GM23338 (cell line): ENCODE results near the gene KLHL40. TPM values are rescaled to one million over a fixed set of nuclear protein-coding genes. Genes with fewer than 3 reads are reported as not detected.

Experiments used
- ATAC-seq: fragments of 200-7000 bp; cut with Tn5 transposase; 3 replicates; pipeline ENCODE4 v1.9.1; 2020
- DNase-seq: peaks from one replicate; pipeline ENCODE4 v3.0.0-alpha.2; 2015; ENCODE audit warnings: low spot score
- H2AFZ ChIP-seq: fragments of 200-600 bp; sonication (generic); 2 replicates; pipeline ENCODE4 v1.8.0; 2016; ENCODE audit warnings: antibody characterized with exemption, mild to moderate bottlenecking, moderate library complexity
- H3F3A ChIP-seq: fragments of 200-600 bp; sonication (generic); replicated peaks from 2 replicates; pipeline ENCODE4 v1.8.0; 2017; ENCODE audit warnings: antibody characterized with exemption, mixed run types, low read depth
- H3K27ac ChIP-seq: fragments of 200-600 bp; sonication (generic); 2 replicates; pipeline ENCODE4 v1.6.1; 2016; ENCODE audit warnings: low read depth
- H3K27me3 ChIP-seq: fragments of 200-600 bp; sonication (generic); 2 replicates; pipeline ENCODE4 v1.8.0; 2016; ENCODE audit warnings: mild to moderate bottlenecking, mixed run types, moderate library complexity; ENCODE audit not compliant: insufficient read depth
- H3K36me3 ChIP-seq: fragments of 200-600 bp; sonication (generic); 2 replicates; pipeline ENCODE4 v1.8.0; 2016; ENCODE audit warnings: mild to moderate bottlenecking; ENCODE audit not compliant: insufficient read depth
- H3K4me1 ChIP-seq: fragments of 200-600 bp; sonication (generic); 2 replicates; pipeline ENCODE4 v1.8.0; 2016; ENCODE audit warnings: mild to moderate bottlenecking, moderate library complexity; ENCODE audit not compliant: insufficient read depth
- H3K4me2 ChIP-seq: fragments of 200-600 bp; sonication (generic); 2 replicates; pipeline ENCODE4 v1.7.1; 2017; ENCODE audit warnings: mixed run types
- H3K4me3 ChIP-seq: fragments of 200-600 bp; sonication (generic); 2 replicates; pipeline ENCODE4 v1.6.1; 2016; ENCODE audit warnings: mixed run types
- H3K79me2 ChIP-seq: fragments of 200-600 bp; sonication (generic); replicated peaks from 2 replicates; pipeline ENCODE4 v1.8.0; 2017; ENCODE audit warnings: mild to moderate bottlenecking; ENCODE audit not compliant: insufficient read depth
- H3K9me2 ChIP-seq: fragments of 200-600 bp; sonication (generic); 2 replicates; pipeline ENCODE4 v1.8.0; 2017; ENCODE audit not compliant: insufficient read depth
- H4K20me1 ChIP-seq: fragments of 200-600 bp; sonication (generic); replicated peaks from 2 replicates; pipeline ENCODE4 v1.8.0; 2017; ENCODE audit warnings: mild to moderate bottlenecking; ENCODE audit not compliant: insufficient read depth
- H3K27ac Mint-ChIP-seq: 2 replicates; pipeline ENCODE4 v1.8.0; 2020; ENCODE audit warnings: inconsistent platforms, mild to moderate bottlenecking, moderate library complexity, mixed read lengths
- H3K27me3 Mint-ChIP-seq: 3 replicates; pipeline ENCODE4 v1.8.0; 2022; ENCODE audit warnings: low read depth, mild to moderate bottlenecking, moderate library complexity, mixed read lengths, inconsistent platforms; ENCODE audit not compliant: insufficient read depth, poor library complexity
- H3K36me3 Mint-ChIP-seq: 3 replicates; pipeline ENCODE4 v1.8.0; 2021; ENCODE audit warnings: low read depth, mild to moderate bottlenecking, inconsistent platforms, moderate library complexity, mixed read lengths
- H3K4me1 Mint-ChIP-seq: 3 replicates; pipeline ENCODE4 v1.8.0; 2020; ENCODE audit warnings: mild to moderate bottlenecking, inconsistent platforms, mixed read lengths
- H3K4me3 Mint-ChIP-seq: 3 replicates; pipeline ENCODE4 v1.8.0; 2021; ENCODE audit warnings: moderate library complexity, mild to moderate bottlenecking, inconsistent platforms, mixed read lengths
- H3K9me3 Mint-ChIP-seq: 3 replicates; pipeline ENCODE4 v1.8.0; 2020; ENCODE audit warnings: moderate library complexity, mild to moderate bottlenecking, inconsistent platforms, mixed read lengths
- CREB1 ChIP-seq: fragments of 250-450 bp; sonication (Bioruptor Pico); IDR thresholded peaks from 2 replicates; pipeline ENCODE4 v1.5.0; 2020; ENCODE audit warnings: low read depth, mild to moderate bottlenecking, moderate library complexity
- POLR2AphosphoS5 ChIP-seq: IDR thresholded peaks from 2 replicates; pipeline ENCODE4 v1.6.1; 2016; ENCODE audit warnings: antibody characterized with exemption, low read depth
- ZNF114 ChIP-seq: fragments of 250-450 bp; sonication (Bioruptor Pico); IDR thresholded peaks from 2 replicates; pipeline ENCODE4 v1.5.0; 2020; ENCODE audit warnings: mild to moderate bottlenecking, moderate library complexity
- ZNF331 ChIP-seq: fragments of 250-450 bp; sonication (Bioruptor Pico); IDR thresholded peaks from 2 replicates; pipeline ENCODE4 v1.5.0; 2020; ENCODE audit warnings: low read depth, mild to moderate bottlenecking, moderate library complexity
- polyA plus RNA-seq: library from polyadenylated mRNA; unstranded; fragments of >200 nt; fragmentation: Nextera tagmentation; extraction: Ambion mirVana; gene quantifications from 2 replicates; pipeline ENCODE4 v1.2.1, GENCODE V29; 2016
- total RNA-seq: library from RNA; depleted of rRNA; stranded (reverse); fragments of >200 nt; shearing (Covaris generic); gene quantifications from 2 replicates; pipeline ENCODE4 v1.2.3, GENCODE V29; 2014
- TF ChIP-seq, protein P1 (sequence below): fragments of 250-450 bp; sonication (Bioruptor Pico); IDR thresholded peaks from 2 replicates; pipeline ENCODE4 v1.5.0; 2020; ENCODE audit warnings: mild to moderate bottlenecking, moderate library complexity
- TF ChIP-seq, protein P2 (sequence below): IDR thresholded peaks from one replicate; pipeline ENCODE4 v1.6.1; 2018; ENCODE audit warnings: antibody characterized with exemption; ENCODE audit not compliant: unreplicated experiment

Gene KLHL40
- total and polyA plus RNA-seq, 2 experiments from 2014 or later: not detected

DNA sequence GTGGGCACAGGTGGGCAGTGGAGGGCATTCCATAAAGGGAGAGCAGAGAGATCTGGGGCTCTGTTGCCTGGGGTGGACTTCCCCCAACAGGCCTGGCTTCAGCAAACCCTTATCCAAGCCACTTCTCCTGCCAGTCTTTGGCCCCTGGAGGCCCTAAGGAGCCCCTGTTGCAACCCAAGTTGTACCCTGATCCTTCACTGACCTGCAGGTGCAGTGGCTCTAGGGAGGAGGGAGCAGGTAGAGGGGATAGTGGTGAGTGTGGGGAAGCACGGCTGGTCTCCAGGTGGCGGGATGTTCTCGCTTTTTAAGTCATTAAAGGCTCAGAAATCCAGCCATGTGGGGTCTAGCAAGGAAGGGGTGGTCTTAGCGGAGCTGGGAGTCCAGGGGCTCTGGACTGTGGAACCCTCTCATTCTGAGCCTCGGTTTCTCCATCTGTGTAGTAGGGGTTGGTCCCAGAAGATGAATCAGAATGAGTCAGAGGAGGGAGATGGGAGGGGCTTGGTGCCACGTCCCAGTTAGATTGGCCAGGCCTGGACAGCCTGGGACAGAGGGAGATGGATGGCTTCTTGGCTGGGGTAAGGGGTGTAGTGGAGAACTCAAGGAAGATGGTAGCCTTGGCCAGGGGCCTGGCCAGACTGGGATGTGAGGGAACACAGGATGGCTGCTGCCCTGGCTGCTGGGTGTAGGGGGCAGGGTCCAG is 29.2 kb upstream of the KLHL40 start:
- peaks cover 40% of the 10 kb centered on the region for H3K4me1 Mint-ChIP-seq
- peak overlapping the region; percentile 72; the same call in 1 of the 2 replicates for H3K4me2 ChIP-seq
- peak; percentile 28 for DNase-seq
- H2AFZ ChIP-seq: no peak overlapping the region
- H3K4me1 ChIP-seq: peaks cover 22% of the 10 kb centered on the region
- H3K27ac ChIP-seq: no peak overlapping the region
- no peaks in the 10 kb centered on the region for H3K79me2 ChIP-seq
- H3K36me3 Mint-ChIP-seq: peaks cover 1% of the 10 kb centered on the region; the same call in 1 of the 3 replicates
- no peaks in the 10 kb centered on the region for H4K20me1 ChIP-seq
- H3K9me3 Mint-ChIP-seq: no peaks in the 10 kb centered on the region
- no peaks in the 10 kb centered on the region for H3K27me3 ChIP-seq
- H3K36me3 ChIP-seq: no peaks in the 10 kb centered on the region
- H3K9me2 ChIP-seq: no peaks in the 10 kb centered on the region
- H3K27me3 Mint-ChIP-seq: peaks cover 17% of the 10 kb centered on the region
- TF ChIP-seq, protein P1, sequence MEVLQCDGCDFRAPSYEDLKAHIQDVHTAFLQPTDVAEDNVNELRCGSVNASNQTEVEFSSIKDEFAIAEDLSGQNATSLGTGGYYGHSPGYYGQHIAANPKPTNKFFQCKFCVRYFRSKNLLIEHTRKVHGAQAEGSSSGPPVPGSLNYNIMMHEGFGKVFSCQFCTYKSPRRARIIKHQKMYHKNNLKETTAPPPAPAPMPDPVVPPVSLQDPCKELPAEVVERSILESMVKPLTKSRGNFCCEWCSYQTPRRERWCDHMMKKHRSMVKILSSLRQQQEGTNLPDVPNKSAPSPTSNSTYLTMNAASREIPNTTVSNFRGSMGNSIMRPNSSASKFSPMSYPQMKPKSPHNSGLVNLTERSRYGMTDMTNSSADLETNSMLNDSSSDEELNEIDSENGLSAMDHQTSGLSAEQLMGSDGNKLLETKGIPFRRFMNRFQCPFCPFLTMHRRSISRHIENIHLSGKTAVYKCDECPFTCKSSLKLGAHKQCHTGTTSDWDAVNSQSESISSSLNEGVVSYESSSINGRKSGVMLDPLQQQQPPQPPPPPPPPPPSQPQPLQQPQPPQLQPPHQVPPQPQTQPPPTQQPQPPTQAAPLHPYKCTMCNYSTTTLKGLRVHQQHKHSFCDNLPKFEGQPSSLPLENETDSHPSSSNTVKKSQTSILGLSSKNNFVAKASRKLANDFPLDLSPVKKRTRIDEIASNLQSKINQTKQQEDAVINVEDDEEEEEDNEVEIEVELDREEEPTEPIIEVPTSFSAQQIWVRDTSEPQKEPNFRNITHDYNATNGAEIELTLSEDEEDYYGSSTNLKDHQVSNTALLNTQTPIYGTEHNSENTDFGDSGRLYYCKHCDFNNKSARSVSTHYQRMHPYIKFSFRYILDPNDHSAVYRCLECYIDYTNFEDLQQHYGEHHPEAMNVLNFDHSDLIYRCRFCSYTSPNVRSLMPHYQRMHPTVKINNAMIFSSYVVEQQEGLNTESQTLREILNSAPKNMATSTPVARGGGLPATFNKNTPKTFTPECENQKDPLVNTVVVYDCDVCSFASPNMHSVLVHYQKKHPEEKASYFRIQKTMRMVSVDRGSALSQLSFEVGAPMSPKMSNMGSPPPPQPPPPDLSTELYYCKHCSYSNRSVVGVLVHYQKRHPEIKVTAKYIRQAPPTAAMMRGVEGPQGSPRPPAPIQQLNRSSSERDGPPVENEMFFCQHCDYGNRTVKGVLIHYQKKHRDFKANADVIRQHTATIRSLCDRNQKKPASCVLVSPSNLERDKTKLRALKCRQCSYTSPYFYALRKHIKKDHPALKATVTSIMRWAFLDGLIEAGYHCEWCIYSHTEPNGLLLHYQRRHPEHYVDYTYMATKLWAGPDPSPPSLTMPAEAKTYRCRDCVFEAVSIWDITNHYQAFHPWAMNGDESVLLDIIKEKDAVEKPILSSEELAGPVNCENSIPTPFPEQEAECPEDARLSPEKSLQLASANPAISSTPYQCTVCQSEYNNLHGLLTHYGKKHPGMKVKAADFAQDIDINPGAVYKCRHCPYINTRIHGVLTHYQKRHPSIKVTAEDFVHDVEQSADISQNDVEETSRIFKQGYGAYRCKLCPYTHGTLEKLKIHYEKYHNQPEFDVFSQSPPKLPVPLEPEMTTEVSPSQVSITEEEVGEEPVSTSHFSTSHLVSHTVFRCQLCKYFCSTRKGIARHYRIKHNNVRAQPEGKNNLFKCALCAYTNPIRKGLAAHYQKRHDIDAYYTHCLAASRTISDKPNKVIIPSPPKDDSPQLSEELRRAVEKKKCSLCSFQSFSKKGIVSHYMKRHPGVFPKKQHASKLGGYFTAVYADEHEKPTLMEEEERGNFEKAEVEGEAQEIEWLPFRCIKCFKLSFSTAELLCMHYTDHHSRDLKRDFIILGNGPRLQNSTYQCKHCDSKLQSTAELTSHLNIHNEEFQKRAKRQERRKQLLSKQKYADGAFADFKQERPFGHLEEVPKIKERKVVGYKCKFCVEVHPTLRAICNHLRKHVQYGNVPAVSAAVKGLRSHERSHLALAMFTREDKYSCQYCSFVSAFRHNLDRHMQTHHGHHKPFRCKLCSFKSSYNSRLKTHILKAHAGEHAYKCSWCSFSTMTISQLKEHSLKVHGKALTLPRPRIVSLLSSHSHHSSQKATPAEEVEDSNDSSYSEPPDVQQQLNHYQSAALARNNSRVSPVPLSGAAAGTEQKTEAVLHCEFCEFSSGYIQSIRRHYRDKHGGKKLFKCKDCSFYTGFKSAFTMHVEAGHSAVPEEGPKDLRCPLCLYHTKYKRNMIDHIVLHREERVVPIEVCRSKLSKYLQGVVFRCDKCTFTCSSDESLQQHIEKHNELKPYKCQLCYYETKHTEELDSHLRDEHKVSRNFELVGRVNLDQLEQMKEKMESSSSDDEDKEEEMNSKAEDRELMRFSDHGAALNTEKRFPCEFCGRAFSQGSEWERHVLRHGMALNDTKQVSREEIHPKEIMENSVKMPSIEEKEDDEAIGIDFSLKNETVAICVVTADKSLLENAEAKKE (CRISPR knock-in tag): no peak
- TF ChIP-seq CREB1 (CRISPR knock-in tag): no peak
- no peak for TF ChIP-seq ZNF331 (CRISPR knock-in tag)
- TF ChIP-seq ZNF114: no peak
- TF ChIP-seq, protein P2, sequence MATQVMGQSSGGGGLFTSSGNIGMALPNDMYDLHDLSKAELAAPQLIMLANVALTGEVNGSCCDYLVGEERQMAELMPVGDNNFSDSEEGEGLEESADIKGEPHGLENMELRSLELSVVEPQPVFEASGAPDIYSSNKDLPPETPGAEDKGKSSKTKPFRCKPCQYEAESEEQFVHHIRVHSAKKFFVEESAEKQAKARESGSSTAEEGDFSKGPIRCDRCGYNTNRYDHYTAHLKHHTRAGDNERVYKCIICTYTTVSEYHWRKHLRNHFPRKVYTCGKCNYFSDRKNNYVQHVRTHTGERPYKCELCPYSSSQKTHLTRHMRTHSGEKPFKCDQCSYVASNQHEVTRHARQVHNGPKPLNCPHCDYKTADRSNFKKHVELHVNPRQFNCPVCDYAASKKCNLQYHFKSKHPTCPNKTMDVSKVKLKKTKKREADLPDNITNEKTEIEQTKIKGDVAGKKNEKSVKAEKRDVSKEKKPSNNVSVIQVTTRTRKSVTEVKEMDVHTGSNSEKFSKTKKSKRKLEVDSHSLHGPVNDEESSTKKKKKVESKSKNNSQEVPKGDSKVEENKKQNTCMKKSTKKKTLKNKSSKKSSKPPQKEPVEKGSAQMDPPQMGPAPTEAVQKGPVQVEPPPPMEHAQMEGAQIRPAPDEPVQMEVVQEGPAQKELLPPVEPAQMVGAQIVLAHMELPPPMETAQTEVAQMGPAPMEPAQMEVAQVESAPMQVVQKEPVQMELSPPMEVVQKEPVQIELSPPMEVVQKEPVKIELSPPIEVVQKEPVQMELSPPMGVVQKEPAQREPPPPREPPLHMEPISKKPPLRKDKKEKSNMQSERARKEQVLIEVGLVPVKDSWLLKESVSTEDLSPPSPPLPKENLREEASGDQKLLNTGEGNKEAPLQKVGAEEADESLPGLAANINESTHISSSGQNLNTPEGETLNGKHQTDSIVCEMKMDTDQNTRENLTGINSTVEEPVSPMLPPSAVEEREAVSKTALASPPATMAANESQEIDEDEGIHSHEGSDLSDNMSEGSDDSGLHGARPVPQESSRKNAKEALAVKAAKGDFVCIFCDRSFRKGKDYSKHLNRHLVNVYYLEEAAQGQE: no peak
- TF ChIP-seq POLR2AphosphoS5: no peak
- H3F3A ChIP-seq: no peaks in the 10 kb centered on the region
- no peak overlapping the region for H3K4me3 Mint-ChIP-seq
- no peak overlapping the region for H3K4me3 ChIP-seq
- no peak for ATAC-seq
- no peak overlapping the region for H3K27ac Mint-ChIP-seq
